Mammary epithelial cell (primary cell): ENCODE results near the gene VTA1.

Experiments
- EZH2 ChIP-seq: IDR thresholded peaks from 2 replicates; pipeline ENCODE4 v1.6.1; 2012; ENCODE audit warnings: low read length, inconsistent platforms, borderline replicate concordance
- TF ChIP-seq, protein P1 (sequence below), 2 donors: IDR thresholded peaks in 1 of 2; conservative IDR thresholded peaks in 1 of 2; 2 replicates each; pipeline ENCODE4 v1.5.1; 2011 to 2012; ENCODE audit warnings: inconsistent platforms in 2 of 2, low read length in 2 of 2, mild to moderate bottlenecking in 2 of 2, control low read depth in 1 of 2, low read depth in 1 of 2; ENCODE audit not compliant: insufficient read depth in 1 of 2; ENCODE audit errors: extremely low read depth in 1 of 2

DNA sequence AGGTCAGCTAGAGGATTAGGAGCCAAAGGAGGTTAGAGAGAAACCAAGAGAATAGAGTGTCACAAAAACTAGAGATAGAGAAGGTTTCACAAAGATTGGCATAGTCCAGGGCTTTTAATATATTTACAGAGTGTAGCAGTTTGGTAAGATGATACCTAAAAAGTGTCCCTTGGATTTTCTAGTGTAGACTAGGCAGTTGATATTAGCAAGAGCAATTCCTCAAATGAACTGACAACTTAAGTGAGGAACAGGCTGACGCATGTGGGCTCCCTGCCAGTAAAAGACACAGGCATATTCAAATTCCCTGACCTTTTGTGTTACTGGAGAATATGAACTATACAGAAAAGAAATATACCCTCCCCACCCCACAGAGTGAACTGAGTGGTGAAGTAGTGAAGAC, 40.1 kb downstream of the VTA1 start:
- TF ChIP-seq, protein P1, sequence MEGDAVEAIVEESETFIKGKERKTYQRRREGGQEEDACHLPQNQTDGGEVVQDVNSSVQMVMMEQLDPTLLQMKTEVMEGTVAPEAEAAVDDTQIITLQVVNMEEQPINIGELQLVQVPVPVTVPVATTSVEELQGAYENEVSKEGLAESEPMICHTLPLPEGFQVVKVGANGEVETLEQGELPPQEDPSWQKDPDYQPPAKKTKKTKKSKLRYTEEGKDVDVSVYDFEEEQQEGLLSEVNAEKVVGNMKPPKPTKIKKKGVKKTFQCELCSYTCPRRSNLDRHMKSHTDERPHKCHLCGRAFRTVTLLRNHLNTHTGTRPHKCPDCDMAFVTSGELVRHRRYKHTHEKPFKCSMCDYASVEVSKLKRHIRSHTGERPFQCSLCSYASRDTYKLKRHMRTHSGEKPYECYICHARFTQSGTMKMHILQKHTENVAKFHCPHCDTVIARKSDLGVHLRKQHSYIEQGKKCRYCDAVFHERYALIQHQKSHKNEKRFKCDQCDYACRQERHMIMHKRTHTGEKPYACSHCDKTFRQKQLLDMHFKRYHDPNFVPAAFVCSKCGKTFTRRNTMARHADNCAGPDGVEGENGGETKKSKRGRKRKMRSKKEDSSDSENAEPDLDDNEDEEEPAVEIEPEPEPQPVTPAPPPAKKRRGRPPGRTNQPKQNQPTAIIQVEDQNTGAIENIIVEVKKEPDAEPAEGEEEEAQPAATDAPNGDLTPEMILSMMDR (conservative IDR thresholded peaks at IDR 0.05 in 1 of 2, IDR thresholded peaks at IDR 0.05 in 1 of 2; ENCODE audit: extremely low read depth in 1 of 2, insufficient read depth in 1 of 2, low read depth in 1 of 2, low read length in 2 of 2) = no peak
- no peak for TF ChIP-seq EZH2
